Spleen (tissue), 11 donors: ENCODE data around the gene PRRX2. TPM values are rescaled to one million over a fixed set of nuclear protein-coding genes. Genes with fewer than 3 reads are reported as not detected.

Source experiments
- DNase-seq: peaks from one replicate; pipeline ENCODE4 v3.0.0-alpha.2; 2020
- H3K27ac ChIP-seq, 8 donors: fragments of 200-600 bp; sonication (generic) in 7 of 8; 1 replicate in 4 of 8; 2 replicates in 4 of 8; pipeline versions ENCODE4 v1.5.0 to v1.8.0; 2016 to 2021; ENCODE audit warnings: inconsistent platforms in 4 of 8, mild to moderate bottlenecking in 4 of 8, moderate library complexity in 1 of 8
- H3K27me3 ChIP-seq, 7 donors: fragments of 200-600 bp; sonication (generic) in 6 of 7; replicated peaks in 1 of 7; 1 replicate in 4 of 7; 2 replicates in 3 of 7; pipeline versions ENCODE4 v1.5.0 to v1.8.0; 2016 to 2021; ENCODE audit warnings: inconsistent platforms in 3 of 7, mild to moderate bottlenecking in 1 of 7
- H3K36me3 ChIP-seq, 6 donors: fragments of 200-600 bp; sonication (generic) in 5 of 6; 1 replicate in 4 of 6; 2 replicates in 2 of 6; pipeline versions ENCODE4 v1.5.0 to v1.8.0; 2016 to 2021; ENCODE audit warnings: inconsistent platforms in 2 of 6
- H3K4me1 ChIP-seq, 6 donors: fragments of 200-600 bp; sonication (generic) in 5 of 6; 1 replicate in 3 of 6; 2 replicates in 3 of 6; pipeline versions ENCODE4 v1.5.0 to v1.8.0; 2016 to 2021; ENCODE audit warnings: inconsistent platforms in 3 of 6
- H3K4me3 ChIP-seq, 8 donors: fragments of 200-600 bp; sonication (generic) in 7 of 8; 1 replicate in 4 of 8; 2 replicates in 4 of 8; pipeline versions ENCODE4 v1.5.0 to v1.8.0; 2016 to 2021; ENCODE audit warnings: inconsistent platforms in 4 of 8, mild to moderate bottlenecking in 4 of 8, moderate library complexity in 2 of 8
- H3K9me3 ChIP-seq, 8 donors: fragments of 200-600 bp; sonication (generic) in 7 of 8; 1 replicate in 4 of 8; 2 replicates in 4 of 8; pipeline versions ENCODE4 v1.5.0 to v1.8.0; 2016 to 2021; ENCODE audit warnings: inconsistent platforms in 4 of 8
- POLR2A ChIP-seq, 3 donors: fragments of 450-650 bp; IDR thresholded peaks; one replicate each; pipeline ENCODE4 v1.5.1; 2017; ENCODE audit warnings: antibody characterized with exemption in 3 of 3, mild to moderate bottlenecking in 1 of 3
- POLR2AphosphoS5 ChIP-seq, 3 donors: sonication (generic); formaldehyde crosslinking; IDR thresholded peaks; one replicate each; pipeline ENCODE4 v1.5.1; 2017; ENCODE audit warnings: antibody characterized with exemption in 3 of 3
- WGBS, 5 donors: extraction: QIAGEN DNeasy Blood & Tissue Kit in 3 of 5; methylation state at CpG; one replicate each; pipeline versions ENCODE4 v1.1.5 to v1.1.7; 2013 to 2018; 5-methylcytosine and 5-hydroxymethylcytosine counted together
- intact Hi-C: fragments of 100-400 bp; cut with DNase I; formaldehyde crosslinking; loops from one replicate; pipeline ENCODE4 v1.15.0; 2023; ENCODE audit warnings: low total_unique reads
- polyA plus RNA-seq, 3 donors: library from polyadenylated mRNA; stranded (reverse); fragments of 200-250 nt; gene quantifications; one replicate each; pipeline ENCODE4 v1.2.1, GENCODE V29; 2013
- total RNA-seq, 7 donors: library from RNA; depleted of rRNA in 3 of 7; stranded (reverse); fragments of >200 nt in 3 of 7; fragmentation: NEBNext Ultra II Directional in 4 of 7; extraction: Animal tissue kit (Norgen Biotek cat#: 25700) in 4 of 7; gene quantifications; one replicate each; pipeline versions ENCODE4 v1.1.0 to v1.2.1, GENCODE V29; 2016 to 2021
- TF ChIP-seq, protein P1 (sequence below), 11 experiments: fragments of 200-600 bp in 7 of 11; fragments of 450-650 bp in 4 of 11; sonication (generic) in 4 of 11; IDR thresholded peaks in 8 of 11; conservative IDR thresholded peaks in 3 of 11; 1 replicate in 7 of 11; 2 replicates in 4 of 11; pipeline versions ENCODE4 v1.4.0 to v1.8.0; 2016 to 2021; ENCODE audit warnings: antibody characterized with exemption in 11 of 11, inconsistent platforms in 4 of 11, mild to moderate bottlenecking in 1 of 11
- donor health status: healthy with polysubstance abuse.
- donor health status: DM: no; HTN: no; CAD: no; lungs with moderate emphysema.
- donor health status: DM: no; HTN: no; CAD: no.
- donor health status: Bipolar disorder and iron deficiency.
- donor health status: healthy.
- donor health status: DM: no; HTN: no; CAD: no.
- donor health status: DM: yes; HTN: yes; CAD: no.

PRRX2 gene
- total and polyA plus RNA-seq, 10 donors: 0.32 to 1.5 (median 0.54) TPM; not detected in 5

DNA sequence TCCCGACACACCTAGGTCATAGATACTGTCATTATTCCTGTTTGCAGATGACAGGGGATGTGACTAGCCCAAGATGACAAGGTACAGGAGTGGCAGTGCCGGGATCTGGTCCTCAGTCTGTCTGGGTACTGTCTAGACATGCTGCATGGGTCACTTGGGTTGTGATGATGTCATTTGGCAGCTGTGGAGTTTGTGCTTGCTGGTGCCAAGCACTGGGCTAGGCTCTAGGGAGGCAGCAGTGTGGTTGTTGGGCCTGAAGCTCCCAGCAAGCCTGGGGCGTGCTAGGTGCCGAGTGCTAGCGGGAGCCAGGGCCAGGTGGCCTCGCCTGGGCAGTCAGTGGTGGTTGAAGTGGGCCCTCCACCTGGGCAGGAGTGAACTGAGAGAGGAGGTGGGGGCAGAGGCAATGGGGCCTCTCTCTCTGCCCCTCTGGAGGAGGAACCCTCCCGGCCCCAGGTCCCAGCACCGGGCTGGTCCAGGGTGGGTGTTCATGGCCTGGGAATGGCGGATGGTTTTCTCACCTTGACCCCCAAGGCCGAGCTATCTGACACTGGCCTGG lies 14.7 kb upstream of the PRRX2 start:
- Histone ChIP-seq H3K9me3 (no peaks in the 10 kb centered on the region), H3K36me3 (no peaks in the 10 kb centered on the region), H3K4me3 (no peak overlapping the region), H3K4me1 (peaks cover 0 to 13% (median 2%) of the 10 kb centered on the region in 6 donors), H3K27ac (no peak overlapping the region), H3K27me3 (peaks cover 0 to 20% (median 0%) of the 10 kb centered on the region in 7 donors)
- intact Hi-C loops: no loop called here
- no peak for TF ChIP-seq POLR2A (IDR thresholded peaks at IDR 0.05)
- no peak for TF ChIP-seq POLR2AphosphoS5 (IDR thresholded peaks at IDR 0.05)
- TF ChIP-seq, protein P1, sequence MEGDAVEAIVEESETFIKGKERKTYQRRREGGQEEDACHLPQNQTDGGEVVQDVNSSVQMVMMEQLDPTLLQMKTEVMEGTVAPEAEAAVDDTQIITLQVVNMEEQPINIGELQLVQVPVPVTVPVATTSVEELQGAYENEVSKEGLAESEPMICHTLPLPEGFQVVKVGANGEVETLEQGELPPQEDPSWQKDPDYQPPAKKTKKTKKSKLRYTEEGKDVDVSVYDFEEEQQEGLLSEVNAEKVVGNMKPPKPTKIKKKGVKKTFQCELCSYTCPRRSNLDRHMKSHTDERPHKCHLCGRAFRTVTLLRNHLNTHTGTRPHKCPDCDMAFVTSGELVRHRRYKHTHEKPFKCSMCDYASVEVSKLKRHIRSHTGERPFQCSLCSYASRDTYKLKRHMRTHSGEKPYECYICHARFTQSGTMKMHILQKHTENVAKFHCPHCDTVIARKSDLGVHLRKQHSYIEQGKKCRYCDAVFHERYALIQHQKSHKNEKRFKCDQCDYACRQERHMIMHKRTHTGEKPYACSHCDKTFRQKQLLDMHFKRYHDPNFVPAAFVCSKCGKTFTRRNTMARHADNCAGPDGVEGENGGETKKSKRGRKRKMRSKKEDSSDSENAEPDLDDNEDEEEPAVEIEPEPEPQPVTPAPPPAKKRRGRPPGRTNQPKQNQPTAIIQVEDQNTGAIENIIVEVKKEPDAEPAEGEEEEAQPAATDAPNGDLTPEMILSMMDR (IDR thresholded peaks at IDR 0.05 in 8 of 11, conservative IDR thresholded peaks at IDR 0.05 in 3 of 11): no peak
- no peak for DNase-seq
- WGBS, 5 donors: 87 to 93% (median 91%) methylated on average over 8 to 10 of the region's 10 CpGs

DNA sequence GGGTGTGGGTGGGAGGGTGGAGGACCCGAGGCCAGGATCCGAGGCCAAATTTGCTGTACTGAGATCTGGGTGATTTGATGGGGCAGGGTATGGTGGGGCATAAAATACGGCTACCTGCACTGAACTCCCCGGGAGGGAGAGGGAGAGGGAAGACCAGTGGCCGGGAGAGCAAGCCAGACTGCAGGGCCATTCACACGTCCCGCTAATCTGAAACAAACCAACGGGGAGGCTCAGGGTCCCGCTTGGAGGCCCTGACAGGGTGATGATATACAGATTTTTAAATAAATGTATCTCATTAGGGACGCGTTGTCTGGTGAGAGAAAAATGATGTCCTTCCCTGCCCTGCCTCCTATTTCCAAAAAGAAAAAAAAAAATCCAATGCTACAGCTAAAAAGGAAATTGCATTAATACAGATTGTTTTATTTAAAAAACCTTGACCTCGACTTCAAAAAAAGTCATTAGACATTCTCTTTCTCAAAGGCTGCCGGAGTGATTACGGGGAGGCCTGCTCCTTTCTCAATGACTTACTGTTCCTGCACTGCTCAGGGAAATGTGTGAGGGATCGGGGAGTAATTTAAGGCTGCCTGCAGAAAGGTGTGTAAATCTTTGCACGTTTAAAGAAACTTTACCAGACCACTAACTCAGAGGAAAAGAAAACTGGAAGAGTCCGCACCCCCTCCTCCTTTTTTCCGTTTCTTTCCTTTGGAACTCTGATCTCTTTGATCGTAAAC lies 11.5 kb upstream of the PRRX2 start:
- intact Hi-C loops: no loop called here
- peaks cover 0 to 13% (median 2%) of the 10 kb centered on the region in 6 donors for H3K4me1 ChIP-seq
- no peak overlapping the region for H3K27ac ChIP-seq
- no peak overlapping the region for H3K4me3 ChIP-seq
- 49 to 65% (median 57%) methylated on average over 19 of the region's 19 CpGs for WGBS, 5 donors
- no peaks in the 10 kb centered on the region for H3K36me3 ChIP-seq
- DNase-seq: no peak
- TF ChIP-seq, protein P1 (IDR thresholded peaks at IDR 0.05 in 8 of 11, conservative IDR thresholded peaks at IDR 0.05 in 3 of 11): no peak
- no peak for TF ChIP-seq POLR2A (IDR thresholded peaks at IDR 0.05)
- no peak for TF ChIP-seq POLR2AphosphoS5 (IDR thresholded peaks at IDR 0.05)
- no peaks in the 10 kb centered on the region for H3K9me3 ChIP-seq
- H3K27me3 ChIP-seq: peaks cover 0 to 21% (median 0%) of the 10 kb centered on the region in 7 donors

DNA sequence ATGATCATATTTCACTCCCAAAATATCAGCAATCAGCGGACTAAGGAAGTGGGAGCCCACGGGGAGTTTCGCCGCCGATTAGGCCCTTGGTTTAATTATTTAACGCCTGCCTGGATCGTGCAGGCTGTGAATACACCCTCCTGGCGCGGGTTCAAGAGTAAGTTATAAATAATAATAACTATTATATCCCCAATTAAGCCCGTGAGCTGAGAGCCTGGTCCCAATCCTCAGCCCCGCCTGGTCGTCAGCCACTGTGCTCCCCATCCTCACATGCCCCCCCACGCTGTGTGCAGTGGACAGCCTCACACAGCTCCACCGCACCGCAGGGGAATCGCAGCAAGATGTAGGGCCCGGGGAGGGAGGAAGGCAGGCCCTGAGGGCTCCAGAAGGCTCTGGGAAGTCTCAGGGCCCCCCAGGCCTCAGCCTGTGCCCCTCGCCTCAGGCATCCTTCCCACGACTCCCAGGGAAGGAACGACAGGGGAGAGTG lies 10.8 kb upstream of the PRRX2 start:
- WGBS, 5 donors: 41 to 61% (median 52%) methylated on average over 16 to 20 of the region's 20 CpGs
- H3K4me3 ChIP-seq: no peak overlapping the region
- intact Hi-C loops: no loop called here
- H3K4me1 ChIP-seq: peaks cover 0 to 13% (median 2%) of the 10 kb centered on the region in 6 donors
- H3K27ac ChIP-seq: no peak overlapping the region
- no peaks in the 10 kb centered on the region for H3K9me3 ChIP-seq
- H3K27me3 ChIP-seq: peaks cover 0 to 24% (median 0%) of the 10 kb centered on the region in 7 donors
- TF ChIP-seq POLR2A (IDR thresholded peaks at IDR 0.05) (no peak), POLR2AphosphoS5 (IDR thresholded peaks at IDR 0.05) (no peak)
- TF ChIP-seq, protein P1 (IDR thresholded peaks at IDR 0.05 in 8 of 11, conservative IDR thresholded peaks at IDR 0.05 in 3 of 11): no peak
- H3K36me3 ChIP-seq: no peaks in the 10 kb centered on the region
- DNase-seq: no peak

DNA sequence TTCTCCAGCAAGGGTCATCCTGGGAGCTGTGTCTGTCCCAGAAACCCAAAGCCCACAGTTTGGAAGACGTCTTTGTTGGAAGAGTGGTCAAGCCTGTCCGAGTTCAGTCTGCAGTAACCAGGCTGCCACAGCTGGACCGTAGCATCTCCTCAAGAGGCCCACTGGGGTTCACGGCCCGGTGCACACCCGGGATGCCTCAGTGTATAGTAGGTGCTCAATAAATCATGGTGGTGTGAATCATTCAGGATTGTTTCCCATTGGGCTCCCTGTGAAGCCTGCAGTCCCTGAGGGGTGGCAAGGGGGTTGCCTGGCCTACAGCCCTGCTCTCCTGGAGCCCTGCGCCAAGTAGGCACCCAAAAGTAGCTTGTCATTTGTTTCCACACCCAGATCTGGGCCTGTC lies 10.3 kb upstream of the PRRX2 start:
- TF ChIP-seq, protein P1 (IDR thresholded peaks at IDR 0.05 in 8 of 11, conservative IDR thresholded peaks at IDR 0.05 in 3 of 11): no peak
- no peak for TF ChIP-seq POLR2A (IDR thresholded peaks at IDR 0.05)
- TF ChIP-seq POLR2AphosphoS5 (IDR thresholded peaks at IDR 0.05): no peak
- Histone ChIP-seq H3K27me3 (peaks cover 0 to 24% (median 0%) of the 10 kb centered on the region in 7 donors), H3K27ac (no peak overlapping the region), H3K36me3 (no peaks in the 10 kb centered on the region), H3K4me3 (no peak overlapping the region), H3K4me1 (peaks cover 0 to 13% (median 2%) of the 10 kb centered on the region in 6 donors), H3K9me3 (no peaks in the 10 kb centered on the region)
- WGBS, 5 donors: 83 to 98% (median 93%) methylated on average over 7 of the region's 7 CpGs
- intact Hi-C loops: no loop called here
- no peak for DNase-seq
